Measurements from ENCODE around the gene RNF212. TPM values are rescaled to one million over a fixed set of nuclear protein-coding genes. Genes with fewer than 3 reads are reported as not detected.

Gene RNF212
- total and polyA plus RNA-seq, 2 donors (not counting 3 experiments of a cell fraction or from before 2014, with no cell fraction given): 2.3 to 2.8 TPM

- CTCF ChIA-PET: interaction anchor here (0.7 kb wide), 1 partner anchor 9 kb away, joined by 3 read pairs; no protein-coding TSS in a partner anchor
Observed at GRCh38 chr4:1090465-1091440, 22.6 kb downstream of the RNF212 start.

More at GRCh38 chr4:1090465-1091440, 22.6 kb downstream of the RNF212 start:
- intact Hi-C loops (cut with micrococcal nuclease) (no loop called here), dilution Hi-C loops (cut with MboI; ENCODE audit: extremely low pct_ligation_motif_present, low sequenced_read_pairs) (no loop called here)
- Histone ChIP-seq H2AFZ (ENCODE audit: low read depth, low read length) (no peak overlapping the region), H3K9me1 (replicated peaks; ENCODE audit: control insufficient read depth, extremely low read depth, insufficient read depth, low read length) (no peaks in the 10 kb centered on the region), H3K4me2 (ENCODE audit: insufficient read depth, low read length) (no peak overlapping the region), H3K27me3 (ENCODE audit: control insufficient read depth in 2 of 2, insufficient read depth in 2 of 2, low read length in 2 of 2) (no peaks in the 10 kb centered on the region), H3K4me1 (ENCODE audit: control insufficient read depth, extremely low read depth, insufficient read depth, low read length) (no peaks in the 10 kb centered on the region), H3K9me3 (replicated peaks; ENCODE audit: control insufficient read depth, insufficient read depth, low read length) (no peaks in the 10 kb centered on the region), H3K79me2 (ENCODE audit: control insufficient read depth, insufficient read depth, low read length) (no peaks in the 10 kb centered on the region), H4K20me1 (replicated peaks; ENCODE audit: control insufficient read depth, extremely low read depth, insufficient read depth, low read length) (no peaks in the 10 kb centered on the region), H3K4me3 (replicated peaks in 1 of 3; ENCODE audit: insufficient read depth in 1 of 3, low read depth in 1 of 3, low read length in 3 of 3) (no peak overlapping the region), H3K9ac (replicated peaks; ENCODE audit: extremely low read depth, insufficient read depth, low read length) (no peak overlapping the region), H3K36me3 (ENCODE audit: control insufficient read depth in 2 of 2, extremely low read depth in 1 of 2, insufficient read depth in 2 of 2, low read length in 2 of 2) (no peaks in the 10 kb centered on the region), H3K27ac (ENCODE audit: insufficient read depth, low read depth, low read length) (no peak overlapping the region)
- no TSS peak for BruUV-seq (replicated peaks)
- no peak for DNase-seq (ENCODE audit: low read depth, low spot score)
- FAIRE-seq: no peak
- POLR2A ChIA-PET: no interaction called here
- TF ChIP-seq MYC (IDR thresholded peaks at IDR 0.05; ENCODE audit: low read depth, low read length): no peak
- TF ChIP-seq POLR2AphosphoS5 (IDR thresholded peaks at IDR 0.05; ENCODE audit: insufficient read depth, low read depth, low read length): no peak
- no peak for TF ChIP-seq EZH2 (IDR thresholded peaks at IDR 0.05; ENCODE audit: borderline replicate concordance, low read depth, low read length, severe bottlenecking)
- TF ChIP-seq GATA2 (IDR thresholded peaks at IDR 0.05; ENCODE audit: insufficient read depth, insufficient read length, low read depth, low read length): no peak
- no peak for TF ChIP-seq FOS (IDR thresholded peaks at IDR 0.05; ENCODE audit: borderline replicate concordance, insufficient read depth, low read length)
- TF ChIP-seq MAX (IDR thresholded peaks at IDR 0.05; ENCODE audit: insufficient read depth, insufficient read length): no peak
- no peak for TF ChIP-seq JUN (IDR thresholded peaks at IDR 0.05; ENCODE audit: borderline replicate concordance, insufficient read depth, insufficient read length, low read depth)
- TF ChIP-seq CTCF (IDR thresholded peaks at IDR 0.05; ENCODE audit: extremely low read depth in 1 of 2, insufficient read depth in 1 of 2, low read depth in 1 of 2, low read length in 2 of 2): no peak
- TF ChIP-seq POLR2A (IDR thresholded peaks at IDR 0.05; ENCODE audit: low read depth, low read length): no peak
